Gastroesophageal sphincter (tissue), 4 donors: ENCODE results near the gene SSB. TPM values are rescaled to one million over a fixed set of nuclear protein-coding genes. Genes with fewer than 3 reads are reported as not detected.

Experiments
- ATAC-seq: fragments of 150-250 bp; one replicate; pipeline ENCODE4 v1.9.1; 2016; ENCODE audit warnings: mild to moderate bottlenecking, moderate library complexity
- H3K27ac ChIP-seq, 4 donors: fragments of 200-600 bp; sonication (generic) in 3 of 4; 1 replicate in 3 of 4; 2 replicates in 1 of 4; pipeline ENCODE4 v1.5.1; 2016 to 2019
- H3K27me3 ChIP-seq: fragments of 200-600 bp; sonication (generic); one replicate; pipeline ENCODE4 v1.5.1; 2019
- H3K36me3 ChIP-seq, 2 donors: fragments of 200-600 bp; sonication (generic); one replicate each; pipeline ENCODE4 v1.5.1; 2019; ENCODE audit warnings: control low read depth in 1 of 2
- H3K4me1 ChIP-seq, 3 donors: fragments of 200-600 bp; sonication (generic); 1 replicate in 2 of 3; 2 replicates in 1 of 3; pipeline ENCODE4 v1.5.1; 2016 to 2019; ENCODE audit warnings: control low read depth in 2 of 3
- H3K4me3 ChIP-seq, 2 donors: fragments of 200-600 bp; sonication (generic); one replicate each; pipeline ENCODE4 v1.5.1; 2019; ENCODE audit warnings: mild to moderate bottlenecking in 1 of 2, moderate library complexity in 1 of 2
- H3K9me3 ChIP-seq, 3 donors: fragments of 200-600 bp; sonication (generic); one replicate each; pipeline ENCODE4 v1.5.1; 2017 to 2019; ENCODE audit warnings: control low read depth in 2 of 3
- EP300 ChIP-seq: sonication (generic); formaldehyde crosslinking; IDR thresholded peaks from one replicate; pipeline ENCODE4 v1.6.1; 2017; ENCODE audit warnings: antibody characterized with exemption, mild to moderate bottlenecking
- POLR2A ChIP-seq, 2 donors: fragments of 450-650 bp; IDR thresholded peaks; one replicate each; pipeline ENCODE4 v1.6.1; 2017; ENCODE audit warnings: antibody characterized with exemption in 2 of 2, mild to moderate bottlenecking in 2 of 2, moderate library complexity in 1 of 2
- POLR2AphosphoS5 ChIP-seq: sonication (generic); formaldehyde crosslinking; IDR thresholded peaks from one replicate; pipeline ENCODE4 v1.6.1; 2017; ENCODE audit warnings: antibody characterized with exemption
- WGBS, 2 donors: methylation state at CpG; one replicate each; pipeline ENCODE4 v1.1.5; 2018; ENCODE audit warnings: low coverage in 1 of 2; 5-methylcytosine and 5-hydroxymethylcytosine counted together
- total RNA-seq, 4 donors: library from RNA; depleted of rRNA; stranded (reverse); fragments of >200 nt; gene quantifications; one replicate each; pipeline ENCODE4 v1.1.0, GENCODE V29; 2016
- TF ChIP-seq, protein P1 (sequence below), 4 experiments: fragments of 200-600 bp in 2 of 4; fragments of 450-650 bp in 2 of 4; sonication (generic) in 1 of 4; IDR thresholded peaks; one replicate each; pipeline ENCODE4 v1.5.1; 2017 to 2019; ENCODE audit warnings: antibody characterized with exemption in 4 of 4, mild to moderate bottlenecking in 2 of 4, moderate library complexity in 2 of 4

SSB gene
- total RNA-seq, 4 donors from 2014 or later = 60.6 to 102 (median 78.3) TPM

GRCh38 chr2:169822785-169823392 lies 24.2 kb downstream of the SSB start:
- Histone ChIP-seq H3K9me3 (no peaks in the 10 kb centered on the region), H3K4me3 (no peak overlapping the region), H3K4me1 (peaks cover 6 to 48% (median 10%) of the 10 kb centered on the region in 3 donors), H3K27me3 (no peaks in the 10 kb centered on the region), H3K36me3 (peaks cover 0 to 34% of the 10 kb centered on the region in 2 donors), H3K27ac (peak overlapping the region in 1 of 4 donors; percentile 85)
- no peak for ATAC-seq
- WGBS, 2 donors = 88 to 100% methylated on average over 3 to 4 of the region's 4 CpGs
- TF ChIP-seq POLR2A (IDR thresholded peaks at IDR 0.05) = no peak
- no peak for TF ChIP-seq EP300
- TF ChIP-seq, protein P1, sequence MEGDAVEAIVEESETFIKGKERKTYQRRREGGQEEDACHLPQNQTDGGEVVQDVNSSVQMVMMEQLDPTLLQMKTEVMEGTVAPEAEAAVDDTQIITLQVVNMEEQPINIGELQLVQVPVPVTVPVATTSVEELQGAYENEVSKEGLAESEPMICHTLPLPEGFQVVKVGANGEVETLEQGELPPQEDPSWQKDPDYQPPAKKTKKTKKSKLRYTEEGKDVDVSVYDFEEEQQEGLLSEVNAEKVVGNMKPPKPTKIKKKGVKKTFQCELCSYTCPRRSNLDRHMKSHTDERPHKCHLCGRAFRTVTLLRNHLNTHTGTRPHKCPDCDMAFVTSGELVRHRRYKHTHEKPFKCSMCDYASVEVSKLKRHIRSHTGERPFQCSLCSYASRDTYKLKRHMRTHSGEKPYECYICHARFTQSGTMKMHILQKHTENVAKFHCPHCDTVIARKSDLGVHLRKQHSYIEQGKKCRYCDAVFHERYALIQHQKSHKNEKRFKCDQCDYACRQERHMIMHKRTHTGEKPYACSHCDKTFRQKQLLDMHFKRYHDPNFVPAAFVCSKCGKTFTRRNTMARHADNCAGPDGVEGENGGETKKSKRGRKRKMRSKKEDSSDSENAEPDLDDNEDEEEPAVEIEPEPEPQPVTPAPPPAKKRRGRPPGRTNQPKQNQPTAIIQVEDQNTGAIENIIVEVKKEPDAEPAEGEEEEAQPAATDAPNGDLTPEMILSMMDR (IDR thresholded peaks at IDR 0.05) = no peak
- TF ChIP-seq POLR2AphosphoS5 = no peak

DNA sequence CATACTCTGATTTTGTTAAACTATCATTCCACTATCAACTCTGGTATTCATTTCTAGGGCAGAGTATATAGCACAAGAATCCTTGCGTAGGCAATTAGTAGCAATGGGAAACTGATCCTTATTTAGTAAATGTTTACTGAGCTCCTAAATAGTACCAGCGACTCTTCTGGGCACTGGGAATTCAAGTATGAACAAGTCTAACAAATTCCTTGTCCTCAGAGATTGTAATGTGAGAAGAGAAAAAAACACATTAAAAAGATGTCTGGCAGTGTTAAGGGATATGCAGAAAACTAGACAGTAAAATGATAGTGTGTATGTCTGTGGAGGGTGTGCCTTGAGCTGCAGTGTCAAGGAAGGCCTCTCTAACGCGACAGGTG lies 25.3 kb downstream of the SSB start:
- Histone ChIP-seq H3K27me3 (no peaks in the 10 kb centered on the region), H3K4me1 (peaks cover 6 to 53% (median 14%) of the 10 kb centered on the region in 3 donors), H3K9me3 (no peaks in the 10 kb centered on the region), H3K36me3 (peaks cover 0 to 23% of the 10 kb centered on the region in 2 donors), H3K27ac (peak overlapping the region; percentile 44 to 91 (median 82)), H3K4me3 (peak overlapping the region; percentile 61 to 69)
- ATAC-seq = no peak
- 4 to 10% methylated on average over 4 of the region's 4 CpGs for WGBS, 2 donors
- TF ChIP-seq, protein P1 (IDR thresholded peaks at IDR 0.05) = no peak
- no peak for TF ChIP-seq POLR2AphosphoS5
- TF ChIP-seq POLR2A (IDR thresholded peaks at IDR 0.05) = no peak
- no peak for TF ChIP-seq EP300

DNA sequence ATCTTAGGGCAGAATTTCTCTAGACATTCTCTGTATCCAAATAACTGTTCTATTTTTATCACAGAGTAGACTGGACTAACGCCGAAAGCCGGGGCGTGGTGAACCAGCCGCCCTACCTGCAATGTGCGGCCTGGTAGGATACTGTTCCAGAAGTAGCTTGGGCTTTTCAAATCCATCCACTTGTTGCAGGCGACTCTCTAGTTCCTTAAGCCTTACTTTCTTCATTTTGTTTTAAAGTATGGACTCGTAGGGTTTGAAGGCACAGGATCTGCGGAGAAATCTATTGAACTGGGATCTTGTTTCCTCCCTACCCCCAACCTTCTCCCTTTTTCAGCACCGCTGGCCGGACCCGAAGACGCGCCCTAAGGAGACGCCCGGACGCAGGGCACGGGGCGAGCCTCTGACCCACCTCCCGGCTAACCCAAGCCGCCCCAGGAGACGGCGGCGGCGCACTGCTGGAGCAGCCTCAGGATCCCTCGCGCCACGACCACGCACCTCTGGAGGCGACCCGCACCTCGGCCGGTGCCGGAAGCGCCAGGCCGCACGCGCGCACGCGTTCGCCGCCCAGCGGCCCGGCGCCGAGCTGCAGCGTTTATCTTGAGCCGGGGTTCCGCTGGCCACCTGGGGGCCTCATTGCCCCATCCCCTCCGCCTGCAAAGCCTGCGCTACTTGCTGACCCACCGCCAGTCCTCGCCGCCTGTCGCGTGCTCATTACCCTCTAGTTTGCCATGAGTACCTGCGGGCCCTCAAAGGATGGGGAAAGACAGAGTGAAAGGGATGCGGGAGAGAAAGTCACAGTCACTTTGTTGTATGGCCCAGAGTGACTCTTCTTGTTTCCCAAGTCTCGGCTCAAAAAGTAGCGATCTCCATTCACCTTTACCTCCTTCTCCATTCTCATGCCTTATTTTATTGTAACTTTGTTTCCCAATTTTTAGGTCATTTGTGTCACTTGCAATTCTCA lies 26.0 kb downstream of the SSB start, which contains the start of gene METTL5:
TSS of gene METTL5 (minus strand) at position 533 of the 961 bp plus-strand sequence. CDS start at position 225, 308 bp downstream.
- H3K36me3 ChIP-seq = peaks cover 0 to 17% of the 10 kb centered on the region in 2 donors
- TF ChIP-seq, protein P1 (IDR thresholded peaks at IDR 0.05) = peak; percentile 90 to 100 (median 96)
- peak; percentile 66 to 74 for TF ChIP-seq POLR2A (IDR thresholded peaks at IDR 0.05)
- TF ChIP-seq POLR2AphosphoS5 = peak; percentile 61
- TF ChIP-seq EP300 = no peak
- H3K27ac ChIP-seq = peak within 1 kb of the TSS; percentile 44 to 91 (median 82)
- H3K27me3 ChIP-seq = no peaks in the 10 kb centered on the region
- H3K4me1 ChIP-seq = peaks cover 6 to 57% (median 20%) of the 10 kb centered on the region in 3 donors
- WGBS, 2 donors = 10 to 19% methylated on average over 9 to 10 of the region's 61 CpGs
- peak; percentile 70 for ATAC-seq
- no peaks in the 10 kb centered on the region for H3K9me3 ChIP-seq
- peak within 1 kb of the TSS; percentile 61 to 69 for H3K4me3 ChIP-seq

DNA sequence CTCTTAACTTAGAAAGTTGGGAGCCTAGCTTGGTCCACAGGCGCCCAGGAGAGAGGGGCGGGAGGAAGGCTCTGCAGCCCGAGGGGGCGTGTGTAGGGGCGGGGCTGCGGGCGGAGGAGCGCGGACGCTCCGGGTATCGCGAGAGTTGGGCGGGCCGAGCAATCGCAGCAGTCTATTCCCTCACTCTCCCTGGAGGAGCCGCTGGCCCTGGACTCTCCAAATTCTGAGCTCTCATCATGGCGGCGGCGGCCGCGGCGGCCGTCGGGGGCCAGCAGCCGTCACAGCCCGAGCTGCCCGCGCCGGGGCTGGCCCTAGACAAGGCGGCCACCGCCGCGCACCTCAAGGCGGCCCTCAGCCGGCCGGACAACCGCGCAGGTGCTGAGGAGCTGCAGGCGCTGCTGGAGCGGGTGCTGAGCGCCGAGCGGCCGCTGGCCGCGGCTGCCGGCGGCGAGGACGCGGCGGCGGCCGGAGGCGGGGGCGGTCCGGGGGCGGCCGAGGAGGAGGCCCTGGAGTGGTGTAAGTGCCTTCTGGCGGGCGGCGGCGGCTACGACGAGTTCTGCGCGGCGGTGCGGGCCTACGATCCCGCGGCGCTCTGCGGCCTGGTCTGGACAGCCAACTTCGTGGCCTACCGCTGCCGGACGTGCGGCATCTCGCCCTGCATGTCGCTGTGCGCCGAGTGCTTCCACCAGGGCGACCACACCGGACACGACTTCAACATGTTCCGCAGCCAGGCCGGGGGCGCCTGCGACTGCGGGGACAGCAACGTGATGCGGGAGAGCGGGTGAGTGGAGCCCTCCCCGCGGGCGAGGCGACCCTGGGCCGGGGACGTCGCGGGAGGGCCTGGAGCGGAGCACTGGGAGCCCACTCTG lies 28.8 kb downstream of the SSB start, which contains the start of gene UBR3:
TSS of gene UBR3 (plus strand) at position 183 of the 869 bp plus-strand sequence. CDS start at position 237, 54 bp downstream.
- Histone ChIP-seq H3K36me3 (no peaks in the 10 kb centered on the region), H3K4me3 (peak within 1 kb of the TSS; percentile 81 to 96)
- ATAC-seq = peak; percentile 94

More for the DNA sequence above, 28.8 kb downstream of the SSB start, which contains the start of gene UBR3:
- H3K9me3 ChIP-seq = no peaks in the 10 kb centered on the region
- H3K4me1 ChIP-seq = peaks cover 6 to 72% (median 27%) of the 10 kb centered on the region in 3 donors
- TF ChIP-seq POLR2A (IDR thresholded peaks at IDR 0.05) (peak; percentile 84), EP300 (no peak), POLR2AphosphoS5 (peak; percentile 81)
- TF ChIP-seq, protein P1 (IDR thresholded peaks at IDR 0.05) = peak in 3 of 4 experiments; percentile 3 to 16 (median 15)
- 0 to 3% methylated on average over 3 to 12 of the region's 104 CpGs for WGBS, 2 donors
- H3K27ac ChIP-seq = peak within 1 kb of the TSS; percentile 76 to 95 (median 89)
- H3K27me3 ChIP-seq = no peaks in the 10 kb centered on the region
